ENCODE measurements around the gene KIAA2012.

The KIAA2012 gene

GRCh38 chr2:202157211-202157990 is 84.3 kb downstream of the KIAA2012 start:
- DNase-seq: no peak

GRCh38 chr2:202158796-202159195 is 85.7 kb downstream of the KIAA2012 start:
- DNase-seq: no peak

- DNase-seq: no peak
Observed at GRCh38 chr2:202161151-202161835, 88.2 kb downstream of the KIAA2012 start.

GRCh38 chr2:202164411-202164810 is 91.4 kb downstream of the KIAA2012 start:
- DNase-seq: no peak

GRCh38 chr2:202165208-202165607 is 92.2 kb downstream of the KIAA2012 start:
- DNase-seq: no peak

GRCh38 chr2:202165945-202166344 is 92.9 kb downstream of the KIAA2012 start:
- no peak for DNase-seq

GRCh38 chr2:202169131-202169530 is 96.1 kb downstream of the KIAA2012 start:
- DNase-seq: no peak

- no peak for DNase-seq
Observed at GRCh38 chr2:202169832-202170424, 96.9 kb downstream of the KIAA2012 start.

GRCh38 chr2:202171241-202171825 is 98.3 kb downstream of the KIAA2012 start:
- no peak for DNase-seq

GRCh38 chr2:202172439-202173211 is 99.6 kb downstream of the KIAA2012 start:
- no peak for DNase-seq

- DNase-seq: peak; percentile 63
Observed at GRCh38 chr2:202178346-202178958, 105.4 kb downstream of the KIAA2012 start.

- no peak for DNase-seq
Observed at GRCh38 chr2:202184557-202184956, 111.5 kb downstream of the KIAA2012 start.

- no peak for DNase-seq
Observed at GRCh38 chr2:202185156-202185555, 112.1 kb downstream of the KIAA2012 start.

- DNase-seq: no peak
Observed at GRCh38 chr2:202186641-202187202, 113.7 kb downstream of the KIAA2012 start.

- DNase-seq: no peak
Observed at GRCh38 chr2:202187570-202187969, 114.5 kb downstream of the KIAA2012 start.

- no peak for DNase-seq
Observed at GRCh38 chr2:202193305-202193704, 120.2 kb downstream of the KIAA2012 start.

GRCh38 chr2:202193881-202194353 is 120.9 kb downstream of the KIAA2012 start:
- DNase-seq: no peak

- DNase-seq: no peak
Observed at GRCh38 chr2:202194418-202194817, 121.4 kb downstream of the KIAA2012 start.

- no peak for DNase-seq
Observed at GRCh38 chr2:202196727-202197126, 123.7 kb downstream of the KIAA2012 start.

- DNase-seq: no peak
Observed at GRCh38 chr2:202201220-202202160, 128.4 kb downstream of the KIAA2012 start.

- no peak for DNase-seq
Observed at GRCh38 chr2:202203348-202203747, 130.3 kb downstream of the KIAA2012 start.
